Panc1 (cell line): ENCODE data around the gene FLVCR2. TPM values are rescaled to one million over a fixed set of nuclear protein-coding genes. Genes with fewer than 3 reads are reported as not detected.
"Not testable (repeated sequence)": the region's sequence is repeated elsewhere in the genome, so short reads cannot be mapped to it uniquely, and the experiment has no call there.

Experiments used
- ATAC-seq: fragments of 200-7000 bp; cut with Tn5 transposase; 2 replicates; pipeline ENCODE4 v1.9.1; 2020; ENCODE audit warnings: mild to moderate bottlenecking, moderate library complexity
- BruUV-seq: library from RNA; stranded (reverse); fragments of 400-500 nt; replicated peaks from 2 replicates; lab custom pipeline; 2021; lab: Mats Ljungman, UMichigan
- CTCF ChIA-PET: fragments of 300-600 bp; sonication (Branson Sonifier 250); formaldehyde crosslinking; loops from one replicate; lab custom pipeline; 2022; ENCODE audit warnings: antibody characterized with exemption; lab: Charles Lee
- POLR2A ChIA-PET: fragments of 300-600 bp; sonication (Branson Sonifier 250); formaldehyde crosslinking; loops from one replicate; lab custom pipeline; 2022; ENCODE audit warnings: antibody characterized with exemption; lab: Charles Lee
- DNase-seq: peaks from one replicate; pipeline ENCODE4 v3.0.0-alpha.2; 2010; ENCODE audit warnings: low read depth, low spot score
- H3K27ac ChIP-seq: 2 replicates; pipeline ENCODE4 v1.5.1; 2011; ENCODE audit warnings: mild to moderate bottlenecking, low read length, inconsistent platforms
- H3K27me3 ChIP-seq: fragments of 200-500 bp; sonication (Bioruptor generic); 2 replicates; pipeline ENCODE4 v1.6.0; 2014; ENCODE audit warnings: low read length, inconsistent platforms; ENCODE audit not compliant: control insufficient read depth, insufficient read depth
- H3K36me3 ChIP-seq: fragments of 200-500 bp; sonication (Bioruptor generic); 2 replicates; pipeline ENCODE4 v1.5.1; 2014; ENCODE audit warnings: inconsistent platforms, mild to moderate bottlenecking, low read length, moderate library complexity; ENCODE audit not compliant: control insufficient read depth, insufficient read depth
- H3K4me1 ChIP-seq: 2 replicates; pipeline ENCODE4 v1.5.1; 2011; ENCODE audit warnings: inconsistent platforms, mild to moderate bottlenecking, low read length, moderate library complexity; ENCODE audit not compliant: control insufficient read depth, insufficient read depth
- H3K4me3 ChIP-seq, 2 experiments: 2 replicates each; pipeline ENCODE4 v1.5.1; 2011 to 2012; ENCODE audit warnings: low read depth in 2 of 2, low read length in 2 of 2, mild to moderate bottlenecking in 2 of 2, inconsistent platforms in 1 of 2, moderate library complexity in 1 of 2
- H3K9me3 ChIP-seq: fragments of 200-500 bp; sonication (Bioruptor generic); 2 replicates; pipeline ENCODE4 v1.5.1; 2014; ENCODE audit warnings: low read depth, mild to moderate bottlenecking, inconsistent platforms, low read length, moderate library complexity; ENCODE audit not compliant: control insufficient read depth, insufficient read depth
- CTCF ChIP-seq: fragments of 450-650 bp; IDR thresholded peaks from 2 replicates; pipeline ENCODE4 v1.5.1; 2017; ENCODE audit warnings: mild to moderate bottlenecking
- POLR2AphosphoS5 ChIP-seq: IDR thresholded peaks from 2 replicates; pipeline ENCODE4 v1.6.1; 2012; ENCODE audit warnings: mild to moderate bottlenecking, low read depth, low read length, moderate library complexity
- REST ChIP-seq, 2 experiments: IDR thresholded peaks; 2 replicates each; pipeline ENCODE4 v1.6.1; 2011 to 2012; ENCODE audit warnings: low read depth in 2 of 2, control low read depth in 1 of 2, low read length in 1 of 2, mild to moderate bottlenecking in 1 of 2, moderate library complexity in 1 of 2; ENCODE audit not compliant: insufficient read depth in 1 of 2
- SIN3A ChIP-seq: IDR thresholded peaks from 2 replicates; pipeline ENCODE4 v1.6.1; 2012; ENCODE audit warnings: low read depth, mild to moderate bottlenecking, low read length, moderate library complexity, borderline replicate concordance; ENCODE audit not compliant: insufficient read depth
- TCF7L2 ChIP-seq: IDR thresholded peaks from 2 replicates; pipeline ENCODE4 v1.6.1; 2011; ENCODE audit warnings: mild to moderate bottlenecking, low read depth, low read length, inconsistent platforms
- in situ Hi-C: cut with HindIII; loops from 2 replicates; pipeline ENCODE4 v1.10.0; 2016; ENCODE audit warnings: low sequenced_read_pairs, low pct_unique_long_range_greater_than_20kb
- intact Hi-C: fragments of 100-400 bp; cut with micrococcal nuclease; formaldehyde crosslinking; loops from one replicate; pipeline ENCODE4 v1.10.0; 2022; ENCODE audit not compliant: unreplicated experiment
- total RNA-seq: library from RNA; stranded (reverse); gene quantifications from one replicate; pipeline ENCODE4 v1.2.1, GENCODE V29; 2021; ENCODE audit not compliant: unreplicated experiment

The FLVCR2 gene
- total RNA-seq, 1 experiment from 2014 or later, result 9.7 TPM

GRCh38 chr14:75690010-75690409 is 111.6 kb downstream of the FLVCR2 start:
- CTCF ChIA-PET, result no interaction called here
- no peaks in the 10 kb centered on the region for H3K27me3 ChIP-seq
- in situ Hi-C loops (no loop called here), intact Hi-C loops (no loop called here)
- ATAC-seq, result no peak
- no peak overlapping the region for H3K27ac ChIP-seq
- H3K4me3 ChIP-seq, result no peak overlapping the region
- no peaks in the 10 kb centered on the region for H3K36me3 ChIP-seq
- no peak for DNase-seq
- TF ChIP-seq CTCF (no peak), SIN3A (no peak), REST (IDR thresholded peaks at IDR 0.05; ENCODE audit: insufficient read depth in 1 of 2, low read depth in 2 of 2, low read length in 1 of 2) (no peak), TCF7L2 (no peak), POLR2AphosphoS5 (no peak)
- POLR2A ChIA-PET, result no interaction called here
- H3K4me1 ChIP-seq, result no peaks in the 10 kb centered on the region
- H3K9me3 ChIP-seq, result no peaks in the 10 kb centered on the region
- BruUV-seq, result no TSS peak

- intact Hi-C loops, H3K4me1 ChIP-seq, H3K9me3 ChIP-seq, ATAC-seq, H3K27ac ChIP-seq, CTCF ChIA-PET, BruUV-seq, H3K4me3 ChIP-seq, DNase-seq, H3K27me3 ChIP-seq, in situ Hi-C loops, POLR2A ChIA-PET, H3K36me3 ChIP-seq: not testable (repeated sequence)
Observed at GRCh38 chr14:75695025-75695424, 116.6 kb downstream of the FLVCR2 start.

- Histone ChIP-seq H3K27ac (no peak overlapping the region), H3K4me3 (no peak overlapping the region), H3K9me3 (no peaks in the 10 kb centered on the region), H3K36me3 (no peaks in the 10 kb centered on the region; the same call in 1 of the 2 replicates), H3K27me3 (no peaks in the 10 kb centered on the region), H3K4me1 (no peaks in the 10 kb centered on the region)
- BruUV-seq, result no TSS peak
- in situ Hi-C loops, result no loop called here
- ChIA-PET CTCF (no interaction called here), POLR2A (no interaction called here)
- TF ChIP-seq CTCF (no peak), TCF7L2 (no peak), SIN3A (no peak), POLR2AphosphoS5 (no peak), REST (IDR thresholded peaks at IDR 0.05; ENCODE audit: insufficient read depth in 1 of 2, low read depth in 2 of 2, low read length in 1 of 2) (no peak)
- intact Hi-C loops, result no loop called here
- no peak for ATAC-seq
- DNase-seq, result no peak
Observed at GRCh38 chr14:75697386-75697785, 119.0 kb downstream of the FLVCR2 start.
